GF-D8 (cell line): ENCODE data around the gene ZMYM3.
A peak's percentile ranks its signal among the peaks of the same experiment; 100 is the strongest.
"Not testable (repeated sequence)": the region's sequence is repeated elsewhere in the genome, so short reads cannot be mapped to it uniquely, and the experiment has no call there.

Experiments
- DNase-seq: peaks from one replicate; lab custom pipeline; 2025; lab: John Stamatoyannopoulos, UW

ZMYM3 gene

DNA sequence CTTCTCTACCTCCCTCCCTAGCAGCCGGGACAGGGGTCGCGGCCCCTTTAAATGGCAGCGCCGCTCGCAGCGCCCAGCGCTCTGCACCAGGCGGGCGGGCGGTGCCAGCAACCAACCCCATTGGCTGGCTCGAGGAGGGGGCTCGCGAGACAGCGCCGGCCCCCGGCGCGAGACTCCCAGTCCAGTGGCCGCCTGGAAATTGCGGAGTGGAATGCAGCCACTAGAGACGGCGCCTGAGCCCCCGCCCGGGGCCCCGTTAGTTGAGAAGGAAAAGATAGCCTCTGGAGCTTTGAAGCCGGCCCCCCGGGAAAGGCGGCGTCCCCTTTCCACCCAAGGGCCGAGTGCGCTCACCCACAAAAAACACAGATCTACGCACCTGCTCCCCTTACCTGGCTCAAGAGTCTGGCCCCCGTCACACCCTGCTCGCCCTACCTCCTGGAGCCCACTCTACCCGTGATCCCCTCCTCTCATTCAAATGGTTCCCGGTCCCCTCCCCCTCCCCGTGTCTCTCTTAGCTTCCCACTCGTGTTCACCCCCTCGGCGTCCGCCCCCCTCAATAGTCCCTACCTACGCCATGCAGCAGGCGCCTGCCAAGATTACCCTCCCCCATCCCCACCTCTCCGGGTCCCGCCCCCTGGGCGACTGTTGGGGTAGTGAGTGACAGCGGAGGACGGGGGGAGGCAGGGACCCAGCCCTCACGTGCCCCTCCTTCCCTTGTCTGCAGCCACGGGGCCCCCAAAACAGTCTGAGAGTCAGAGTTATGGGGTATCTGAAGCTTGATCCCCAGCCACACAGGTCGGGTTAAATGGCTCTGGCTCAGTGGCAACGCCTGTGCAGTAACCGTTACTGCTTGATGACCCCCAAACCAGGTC lies at the start of gene ZMYM3:
TSS of gene ZMYM3 (minus strand) at position 49 of the 872 bp plus-strand sequence. CDS start 885 bp downstream, outside the sequence.
- peak; percentile 62 for DNase-seq

DNA sequence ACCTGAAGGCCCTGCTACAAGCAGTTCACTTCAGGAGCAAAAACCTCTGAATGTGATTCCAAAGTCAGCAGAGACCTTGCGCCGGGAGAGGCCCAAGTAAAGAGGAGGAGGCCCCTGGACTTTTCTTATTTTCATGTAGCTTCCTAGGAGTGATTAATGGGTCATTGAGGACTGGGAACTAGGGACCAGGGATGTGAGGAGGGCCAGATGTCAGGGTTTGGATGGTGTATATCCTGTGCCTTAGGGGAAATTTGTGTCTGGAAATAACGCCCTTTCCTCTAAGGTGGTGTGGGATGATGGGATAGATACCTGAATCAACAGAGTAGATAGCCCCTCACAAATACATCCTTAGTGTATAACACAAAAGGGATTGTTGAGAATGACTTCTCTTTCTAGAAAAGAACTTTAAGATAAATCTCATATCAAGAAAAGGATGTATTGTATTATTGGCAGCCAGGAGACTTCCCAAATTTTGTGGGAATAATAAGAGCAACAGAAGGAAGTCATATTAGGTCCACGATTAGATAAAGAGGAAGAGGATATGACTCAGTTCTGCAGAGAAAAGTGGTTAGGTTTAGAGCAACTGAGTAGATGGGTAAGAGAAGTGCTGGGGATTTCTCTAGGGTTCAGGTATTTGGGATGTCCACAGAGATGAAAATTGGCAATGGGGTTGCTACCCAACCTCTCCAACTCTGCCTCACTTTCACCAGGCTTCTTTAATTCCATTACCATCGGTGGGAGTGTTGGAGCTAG lies 48.7 kb upstream of the ZMYM3 start:
- DNase-seq, result peak; percentile 1

DNA sequence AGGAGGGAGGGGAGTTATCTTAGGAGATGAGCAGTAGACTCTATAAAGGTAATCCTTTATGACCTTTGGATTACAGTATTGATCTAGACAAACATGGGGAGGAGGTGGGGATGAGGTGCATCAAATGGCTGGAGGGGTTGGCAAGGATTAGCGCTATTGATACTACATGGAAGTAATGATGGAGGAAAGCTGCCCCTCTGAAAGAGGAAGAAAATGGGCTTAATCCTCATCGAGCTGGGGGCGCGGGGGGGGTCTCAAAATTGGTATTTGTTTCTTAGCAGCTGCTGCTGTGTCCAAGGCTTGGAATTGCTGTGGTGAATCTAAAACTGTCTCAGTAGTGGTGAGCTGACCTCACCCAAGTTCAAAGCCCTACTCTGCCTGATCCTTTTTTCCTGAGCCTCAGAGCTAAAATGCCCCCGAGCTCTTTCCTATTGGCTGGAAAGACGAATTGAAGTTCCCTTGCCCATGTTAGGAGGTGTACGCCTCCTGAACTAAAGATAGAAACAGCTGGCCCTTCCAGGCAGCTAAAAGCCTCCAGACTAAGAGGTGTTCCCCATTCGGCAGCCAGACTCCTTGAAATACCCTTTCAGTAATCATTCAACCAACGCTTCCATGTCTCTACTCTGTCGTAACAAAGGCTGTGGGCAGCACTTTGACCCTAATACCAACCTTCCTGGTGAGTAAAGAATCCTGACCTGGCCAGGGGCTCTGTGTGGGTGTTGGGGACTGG lies 47.4 kb upstream of the ZMYM3 start, which contains the start of gene ITGB1BP2:
TSS of gene ITGB1BP2 (plus strand) at position 556 of the 730 bp plus-strand sequence. CDS start at position 613, 57 bp downstream.
- DNase-seq, result no peak

DNA sequence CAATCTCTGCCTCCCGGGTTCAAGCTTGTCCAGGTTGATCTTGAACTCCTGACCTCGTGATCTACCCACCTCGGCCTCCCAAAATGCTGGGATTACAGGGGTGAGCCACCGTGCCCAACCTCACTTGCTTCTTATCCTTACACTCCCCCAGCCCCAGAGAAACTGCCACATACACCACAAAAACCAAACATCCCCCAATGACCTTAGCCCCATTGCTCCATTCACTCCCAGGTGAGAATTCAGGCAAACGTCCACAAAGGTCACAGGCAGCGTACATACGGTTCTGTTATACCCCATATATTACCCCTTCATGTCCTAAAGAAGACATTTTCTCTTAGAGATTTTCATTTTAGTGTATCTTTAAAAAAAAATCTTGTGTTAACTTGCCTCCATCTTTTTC lies 46.6 kb upstream of the ZMYM3 start:
- not testable (repeated sequence) for DNase-seq

DNA sequence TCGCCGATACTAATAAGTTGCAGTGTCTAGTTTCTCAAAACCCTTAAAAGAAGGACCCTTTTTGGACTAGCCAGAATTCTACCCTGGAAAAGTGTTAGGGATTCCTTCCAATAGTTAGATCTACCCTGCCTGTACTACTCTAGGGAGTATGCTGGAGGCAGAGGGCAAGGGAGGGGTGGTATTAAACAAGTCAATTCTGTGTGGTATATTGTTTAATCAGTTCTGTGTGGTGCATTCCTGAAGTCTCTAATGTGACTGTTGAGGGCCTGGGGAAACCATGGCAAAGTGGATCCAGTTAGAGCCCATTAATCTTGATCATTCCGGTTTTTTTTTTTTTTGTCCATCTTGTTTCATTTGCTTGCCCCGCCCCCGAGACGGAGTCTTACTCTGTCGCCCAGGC lies 46.1 kb upstream of the ZMYM3 start:
- DNase-seq, result not testable (repeated sequence)

DNA sequence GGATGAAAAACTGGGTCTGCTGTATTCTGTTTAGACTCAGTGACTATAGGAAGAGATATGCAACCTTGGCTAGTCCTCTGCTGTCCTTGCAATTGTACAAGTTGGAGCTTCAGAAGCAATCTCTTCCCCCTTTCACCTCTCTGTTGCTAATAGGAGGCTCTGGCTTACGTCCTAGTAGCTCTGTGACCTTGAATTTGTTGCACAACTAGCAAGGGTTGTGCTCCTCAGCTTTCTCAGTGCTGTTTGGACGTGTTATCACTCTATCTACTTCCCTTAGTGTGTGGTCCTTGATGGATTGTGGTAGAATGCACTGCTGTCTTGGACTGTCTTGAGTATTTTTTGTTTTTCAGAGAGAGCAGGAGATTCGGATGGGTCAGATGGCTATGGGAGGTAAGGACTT lies 44.2 kb upstream of the ZMYM3 start:
- DNase-seq, result no peak

DNA sequence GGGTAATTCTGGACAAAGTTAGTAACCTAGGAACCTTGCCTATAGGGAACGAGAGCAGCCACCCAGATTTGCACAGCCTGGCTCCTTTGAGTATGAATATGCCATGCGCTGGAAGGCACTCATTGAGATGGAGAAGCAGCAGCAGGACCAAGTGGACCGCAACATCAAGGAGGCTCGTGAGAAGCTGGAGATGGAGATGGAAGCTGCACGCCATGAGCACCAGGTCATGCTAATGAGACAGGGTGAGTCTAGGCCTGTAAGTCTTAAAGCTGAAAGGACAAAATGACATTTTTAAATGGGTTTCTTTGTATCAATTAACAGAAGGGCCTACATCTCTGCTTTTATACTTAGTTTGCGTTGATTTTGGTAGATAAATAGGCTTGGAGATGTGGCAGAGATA lies 42.9 kb upstream of the ZMYM3 start:
- no peak for DNase-seq

DNA sequence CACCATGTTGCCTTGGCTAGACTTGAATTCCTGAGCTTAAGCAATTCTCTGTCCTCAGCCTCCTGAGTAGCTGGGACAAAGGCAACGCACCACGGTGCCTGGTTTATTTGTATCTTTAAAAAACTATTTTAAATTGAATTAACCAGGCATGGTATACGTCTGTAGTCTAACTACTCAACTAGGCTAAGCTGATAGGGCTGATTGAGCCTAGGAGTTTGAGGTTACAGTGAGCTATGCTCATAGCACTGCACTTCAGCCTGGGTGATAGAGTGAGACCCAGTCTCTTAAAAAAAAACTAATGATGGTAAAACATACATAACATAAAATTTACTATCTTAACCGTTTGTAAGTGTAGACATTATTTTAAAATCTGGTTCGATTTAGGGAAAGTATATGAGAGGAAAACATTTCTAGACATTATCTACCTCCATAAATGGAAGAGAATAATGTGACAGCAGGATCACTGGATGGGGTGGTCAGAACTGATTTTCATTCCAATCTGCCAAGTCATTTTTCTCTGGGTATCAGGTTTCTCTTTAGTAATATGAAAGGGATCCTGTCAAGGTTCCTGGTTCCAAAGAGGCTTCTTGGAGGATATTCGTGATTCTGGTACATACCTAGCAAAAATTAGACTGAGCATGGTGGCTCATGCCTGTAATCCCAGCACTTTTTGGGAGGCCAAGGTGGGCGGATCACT lies 38.9 kb upstream of the ZMYM3 start:
- no peak for DNase-seq

DNA sequence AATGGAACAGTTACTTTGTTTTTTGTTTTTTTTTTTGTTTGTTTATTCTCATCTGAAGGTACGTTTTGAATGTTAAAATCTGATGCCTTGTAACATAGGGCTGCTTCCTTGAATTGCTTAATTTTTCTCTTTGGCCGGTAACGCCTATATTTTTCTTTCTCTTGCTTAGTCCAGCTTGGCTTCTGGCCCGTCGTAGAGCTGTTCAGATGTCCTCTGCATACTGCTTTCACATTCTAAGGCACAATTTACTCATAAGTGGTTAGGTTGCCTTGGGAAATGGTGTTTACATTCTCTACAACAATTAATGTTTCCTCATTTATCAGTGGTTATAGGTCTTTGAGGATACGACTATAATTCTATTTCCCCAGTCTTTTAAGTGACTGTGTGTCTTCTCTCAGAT lies 37.4 kb upstream of the ZMYM3 start:
- DNase-seq, result no peak

DNA sequence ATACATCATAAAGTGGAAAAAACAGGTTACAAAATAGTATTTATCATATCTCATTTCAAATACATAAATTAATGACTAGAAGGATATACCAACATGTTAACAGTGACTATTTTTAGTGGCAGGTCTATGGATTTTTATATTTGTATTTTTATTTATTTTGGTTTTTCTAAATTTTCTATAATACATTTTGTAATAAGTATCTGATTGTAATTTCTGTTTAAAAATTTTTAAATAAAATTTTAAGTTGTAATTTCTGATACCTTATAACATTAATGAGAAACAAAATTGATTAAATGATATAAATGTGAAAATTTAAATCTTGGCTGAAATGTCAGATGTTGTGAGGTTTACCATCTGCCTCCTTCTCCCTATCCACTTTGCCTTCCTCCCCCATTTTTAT lies 32.0 kb upstream of the ZMYM3 start:
- DNase-seq, result no peak

DNA sequence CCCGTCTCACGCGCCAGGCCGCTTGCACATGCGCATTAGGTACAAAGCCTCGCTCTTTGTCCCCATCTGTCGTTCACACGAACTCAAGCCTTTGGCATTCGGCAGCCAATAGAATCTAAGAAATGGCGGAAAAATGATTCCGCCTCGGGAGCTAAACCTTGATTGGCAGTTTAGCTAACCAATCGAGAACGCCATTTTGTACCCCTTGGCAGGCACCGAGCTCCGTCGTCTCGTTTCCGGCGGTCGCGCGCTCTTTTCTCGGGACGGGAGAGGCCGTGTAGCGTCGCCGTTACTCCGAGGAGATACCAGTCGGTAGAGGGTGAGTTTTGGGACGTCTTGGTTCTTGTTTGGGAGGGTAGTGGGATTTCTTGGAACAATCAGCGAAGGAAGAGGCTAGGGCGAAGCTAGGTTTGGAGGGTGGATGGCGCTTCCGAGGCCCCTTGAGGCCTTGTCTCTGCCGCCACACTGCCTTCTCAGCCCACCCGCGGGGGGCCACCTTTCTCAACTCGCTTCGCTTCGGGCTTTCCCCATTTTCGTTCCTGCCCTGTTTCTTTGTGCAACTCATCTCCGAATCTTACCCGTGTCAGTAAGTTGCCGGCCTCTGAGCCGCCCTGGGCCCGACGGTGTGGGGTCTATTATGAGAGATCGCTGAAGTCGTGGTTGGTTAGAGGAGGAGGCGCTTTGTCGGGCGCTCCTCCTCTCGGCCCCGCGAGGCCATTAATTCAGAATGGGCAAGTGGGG lies 29.6 kb upstream of the ZMYM3 start, which contains the start of gene NONO:
TSS of gene NONO (plus strand) at position 233 of the 741 bp plus-strand sequence. CDS start 7,003 bp downstream, outside the sequence.
- peak; percentile 89 for DNase-seq

DNA sequence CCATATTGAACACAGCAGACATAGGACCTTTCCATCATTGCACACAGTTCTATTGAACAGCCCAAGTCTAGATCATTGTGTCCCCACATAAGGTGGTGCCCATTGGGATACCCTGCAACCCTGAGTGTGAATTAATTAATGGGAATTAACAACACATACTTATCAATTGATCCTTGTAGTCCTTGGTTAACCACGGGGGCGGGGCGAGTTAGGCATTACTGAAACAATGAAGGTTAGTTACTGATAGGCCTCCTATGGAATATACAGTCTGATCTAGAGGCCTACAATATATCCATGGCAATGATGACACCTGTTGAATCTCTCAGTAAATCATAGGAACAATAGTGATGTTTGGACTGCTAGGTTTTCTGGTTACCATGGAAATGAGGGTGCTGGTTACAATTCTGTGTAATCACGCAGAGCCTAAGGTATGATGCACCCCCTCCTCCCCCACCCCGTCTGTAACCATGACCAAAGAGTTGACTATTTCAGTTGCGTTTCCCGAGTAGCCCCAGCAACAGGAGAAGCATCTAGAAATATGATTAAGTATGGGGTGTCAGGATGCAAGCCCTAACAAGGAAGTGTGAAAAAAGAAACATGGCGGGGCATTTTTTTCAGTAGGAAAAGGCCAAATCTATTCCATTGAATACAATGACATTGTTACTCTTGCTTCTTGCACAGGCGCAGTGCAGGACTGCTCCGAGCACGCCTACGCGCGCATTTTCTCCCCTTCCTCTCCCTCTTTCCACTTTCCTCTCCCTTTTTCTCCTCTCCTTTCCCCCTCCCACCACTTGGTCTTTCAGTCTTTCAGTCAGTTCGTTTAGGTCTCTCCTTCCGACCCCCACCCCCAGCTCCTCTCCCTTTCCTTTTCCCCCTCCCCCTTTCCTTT lies 28.8 kb upstream of the ZMYM3 start:
- no peak for DNase-seq

DNA sequence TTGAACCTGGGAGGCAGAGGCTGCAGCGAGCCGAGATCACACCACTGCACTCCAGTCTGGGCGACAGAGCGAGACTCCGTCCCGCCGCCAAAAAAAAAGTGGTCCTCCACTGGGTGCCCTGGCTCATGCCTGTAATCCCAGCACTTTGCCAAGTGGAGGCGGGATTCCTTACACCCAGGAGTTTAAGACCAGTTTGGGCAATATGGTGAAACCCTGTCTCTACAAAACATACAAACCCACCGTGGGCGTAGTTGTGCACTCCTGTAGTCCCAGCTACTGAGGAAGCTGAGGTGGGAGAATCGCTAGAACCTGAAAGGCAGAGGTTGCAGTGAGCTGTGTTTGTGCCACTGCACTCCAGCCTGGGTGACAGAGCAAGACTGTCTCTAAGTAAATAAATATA lies 27.4 kb upstream of the ZMYM3 start:
- DNase-seq, result not testable (repeated sequence)

DNA sequence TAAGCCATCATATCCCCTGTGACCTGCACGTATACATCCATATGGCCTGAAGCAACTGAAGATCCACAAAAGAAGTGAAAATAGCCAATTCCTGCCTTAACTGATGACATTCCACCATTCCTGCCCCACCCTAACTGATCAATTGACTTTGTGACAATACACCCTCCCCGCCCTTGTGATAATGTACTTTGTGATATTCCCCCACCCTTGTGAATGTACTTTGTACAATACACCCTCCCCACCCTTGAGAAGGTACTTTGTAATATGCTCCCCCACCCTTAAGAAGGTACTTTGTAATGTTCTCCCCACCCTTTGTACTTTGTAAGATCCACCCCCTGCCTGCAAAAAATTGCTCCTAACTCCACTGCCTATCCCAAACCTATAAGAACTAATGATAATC lies 18.4 kb upstream of the ZMYM3 start:
- not testable (repeated sequence) for DNase-seq

DNA sequence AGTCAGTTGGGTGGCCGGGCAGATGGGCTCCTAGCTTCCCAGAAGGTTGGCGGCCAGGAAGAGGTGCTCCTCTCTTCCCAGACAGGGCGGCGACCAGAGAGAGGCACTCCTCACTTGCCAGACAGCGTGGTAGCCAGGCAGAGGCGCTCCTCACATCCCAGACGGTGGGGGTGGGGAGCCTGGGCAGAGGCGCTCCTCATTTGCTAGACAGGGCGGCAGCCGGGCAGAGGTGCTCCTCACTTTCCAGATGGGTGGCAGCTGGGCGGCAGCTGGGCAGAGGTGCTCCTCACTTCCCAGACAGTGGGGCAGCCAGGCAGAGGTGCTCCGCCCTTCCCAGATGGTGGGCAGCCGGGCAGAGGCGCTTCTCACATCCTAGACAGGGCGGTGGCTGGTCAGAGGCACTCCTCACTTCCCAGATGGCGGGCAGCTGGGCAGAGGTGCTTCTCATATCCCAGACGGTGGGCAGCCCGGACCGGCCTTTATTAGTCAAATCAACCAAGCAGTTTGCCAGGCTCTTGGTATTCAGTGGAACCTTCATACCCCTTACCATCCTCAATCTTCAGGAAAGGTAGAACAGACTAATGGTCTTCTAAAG lies 16.0 kb upstream of the ZMYM3 start:
- no peak for DNase-seq

DNA sequence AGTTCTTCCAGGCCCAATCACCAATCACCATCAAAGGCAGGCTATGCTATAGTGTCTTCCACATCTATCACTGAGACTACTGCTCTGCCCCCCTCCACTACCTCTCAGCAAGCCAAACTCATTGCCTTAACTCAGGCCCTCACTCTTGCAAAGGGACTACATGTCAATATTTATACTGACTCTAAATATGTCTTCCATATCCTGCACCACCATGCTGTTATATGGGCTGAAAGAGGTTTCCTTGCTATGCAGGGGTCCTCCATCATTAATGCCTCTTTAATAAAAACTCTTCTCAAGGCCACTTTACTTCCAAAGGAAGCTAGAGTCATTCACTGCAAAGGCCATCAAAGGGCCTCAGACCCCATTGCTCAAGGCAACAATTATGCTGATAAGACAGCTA lies 14.7 kb upstream of the ZMYM3 start:
- DNase-seq, result not testable (repeated sequence)

DNA sequence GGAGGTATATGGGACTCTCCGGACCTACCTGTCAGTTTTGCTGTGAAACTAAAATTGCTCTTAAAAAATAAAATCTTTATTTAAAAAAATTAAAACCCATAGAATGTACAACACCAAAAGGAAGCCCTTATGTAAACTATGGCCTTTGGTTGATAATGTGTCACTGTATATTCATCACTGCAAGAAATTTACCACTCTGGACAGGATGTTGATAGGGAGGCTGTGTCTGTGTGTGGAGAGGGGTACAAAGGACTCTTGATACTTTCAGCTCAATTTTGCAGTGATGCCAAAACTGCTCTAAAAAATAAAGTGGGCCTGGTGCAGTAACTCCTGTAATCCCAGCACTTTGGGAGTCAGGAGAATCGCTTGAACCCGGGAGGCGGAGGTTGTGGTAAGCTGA lies 2.9 kb upstream of the ZMYM3 start:
- no peak for DNase-seq

DNA sequence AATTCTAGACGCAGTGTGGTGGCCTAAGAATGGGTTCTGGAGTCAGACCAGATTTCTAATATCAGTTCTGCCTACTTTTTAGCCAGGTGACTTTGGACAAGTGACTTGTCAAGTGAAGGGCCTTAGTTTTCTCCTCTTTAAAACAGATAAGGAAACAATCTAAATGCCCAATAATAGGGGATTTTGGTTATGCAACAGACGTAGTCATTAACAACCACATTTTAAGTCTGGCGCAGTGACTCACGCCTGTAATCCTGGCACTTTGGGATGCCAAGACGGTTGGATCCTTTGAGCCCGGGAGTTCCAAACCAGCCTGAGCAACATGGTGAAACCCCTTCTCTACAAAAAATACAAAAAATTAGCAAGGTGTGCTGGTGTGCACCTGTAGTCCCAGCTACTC lies 2.1 kb upstream of the ZMYM3 start:
- DNase-seq, result no peak
